Kidney epithelial cell (primary cell): ENCODE measurements around the gene CTNNA3. TPM values are rescaled to one million over a fixed set of nuclear protein-coding genes. Genes with fewer than 3 reads are reported as not detected.

ENCODE experiments used
- DNase-seq: peaks from one replicate; pipeline ENCODE4 v3.0.0-alpha.2; 2010; ENCODE audit warnings: low read depth
- H3K27me3 ChIP-seq: 2 replicates; pipeline ENCODE4 v1.6.0; 2011; ENCODE audit warnings: low read length; ENCODE audit not compliant: control insufficient read depth, insufficient read depth
- H3K36me3 ChIP-seq: 2 replicates; pipeline ENCODE4 v1.5.1; 2011; ENCODE audit warnings: low read length; ENCODE audit not compliant: control insufficient read depth, insufficient read depth
- H3K4me3 ChIP-seq: 2 replicates; pipeline ENCODE4 v1.5.1; 2011; ENCODE audit warnings: low read depth, mild to moderate bottlenecking, control low read depth, low read length
- total RNA-seq: library from RNA; depleted of rRNA; stranded (reverse); fragments of >200 nt; gene quantifications from 2 replicates; pipeline ENCODE4 v1.2.3, GENCODE V29; 2015
- TF ChIP-seq, protein P1 (sequence below): IDR thresholded peaks from 2 replicates; pipeline ENCODE4 v1.5.1; 2011; ENCODE audit warnings: mild to moderate bottlenecking, moderate library complexity, low read length, control low read depth, inconsistent platforms; ENCODE audit not compliant: insufficient read depth, poor library complexity, severe bottlenecking

The CTNNA3 gene
- total RNA-seq, 1 donor from 2014 or later, result 0.79 TPM

DNA sequence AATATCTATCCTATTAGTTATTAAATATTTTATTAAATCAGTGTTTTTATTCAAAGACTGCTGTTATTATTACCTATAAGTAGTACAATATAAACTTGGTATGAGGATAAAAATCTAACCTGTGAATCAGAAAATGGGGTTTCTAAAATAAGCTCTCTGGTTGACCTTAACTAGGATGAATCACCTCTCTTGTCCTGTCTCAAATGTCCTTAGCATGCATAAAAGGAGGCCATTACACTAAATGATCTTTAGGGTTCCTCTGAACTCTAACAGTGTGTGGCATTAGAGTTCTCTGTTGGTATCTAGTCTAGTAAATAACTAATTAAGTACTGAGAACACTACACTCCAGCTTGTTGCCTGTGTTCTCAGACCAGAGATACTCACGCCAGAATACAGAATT, 913.2 kb downstream of the CTNNA3 start:
- H3K4me3 ChIP-seq, result no peak overlapping the region
- TF ChIP-seq, protein P1, sequence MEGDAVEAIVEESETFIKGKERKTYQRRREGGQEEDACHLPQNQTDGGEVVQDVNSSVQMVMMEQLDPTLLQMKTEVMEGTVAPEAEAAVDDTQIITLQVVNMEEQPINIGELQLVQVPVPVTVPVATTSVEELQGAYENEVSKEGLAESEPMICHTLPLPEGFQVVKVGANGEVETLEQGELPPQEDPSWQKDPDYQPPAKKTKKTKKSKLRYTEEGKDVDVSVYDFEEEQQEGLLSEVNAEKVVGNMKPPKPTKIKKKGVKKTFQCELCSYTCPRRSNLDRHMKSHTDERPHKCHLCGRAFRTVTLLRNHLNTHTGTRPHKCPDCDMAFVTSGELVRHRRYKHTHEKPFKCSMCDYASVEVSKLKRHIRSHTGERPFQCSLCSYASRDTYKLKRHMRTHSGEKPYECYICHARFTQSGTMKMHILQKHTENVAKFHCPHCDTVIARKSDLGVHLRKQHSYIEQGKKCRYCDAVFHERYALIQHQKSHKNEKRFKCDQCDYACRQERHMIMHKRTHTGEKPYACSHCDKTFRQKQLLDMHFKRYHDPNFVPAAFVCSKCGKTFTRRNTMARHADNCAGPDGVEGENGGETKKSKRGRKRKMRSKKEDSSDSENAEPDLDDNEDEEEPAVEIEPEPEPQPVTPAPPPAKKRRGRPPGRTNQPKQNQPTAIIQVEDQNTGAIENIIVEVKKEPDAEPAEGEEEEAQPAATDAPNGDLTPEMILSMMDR, result no peak
- no peak for DNase-seq
- no peaks in the 10 kb centered on the region for H3K27me3 ChIP-seq
- no peaks in the 10 kb centered on the region for H3K36me3 ChIP-seq

DNA sequence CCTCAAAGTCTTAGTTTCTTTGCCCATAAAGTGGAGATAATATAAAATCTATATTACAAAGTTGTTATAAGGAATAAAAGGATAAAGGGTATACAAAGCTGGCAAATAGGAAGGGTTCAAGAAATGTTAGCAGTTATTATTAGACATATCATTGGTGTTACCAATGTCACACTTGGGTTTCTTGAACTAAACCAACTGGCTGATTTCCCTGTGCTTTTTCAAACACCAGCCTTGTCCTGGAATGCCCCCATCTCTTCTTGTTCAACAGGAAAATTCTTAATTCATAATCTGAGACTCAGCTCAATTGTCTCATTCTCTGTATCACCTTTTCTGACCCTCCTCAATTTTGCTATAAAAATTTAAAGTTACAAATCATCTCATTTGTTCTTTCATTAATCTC, 913.9 kb downstream of the CTNNA3 start:
- DNase-seq, result no peak
- H3K36me3 ChIP-seq, result no peaks in the 10 kb centered on the region
- H3K4me3 ChIP-seq, result no peak overlapping the region
- TF ChIP-seq, protein P1, result no peak
- no peaks in the 10 kb centered on the region for H3K27me3 ChIP-seq

DNA sequence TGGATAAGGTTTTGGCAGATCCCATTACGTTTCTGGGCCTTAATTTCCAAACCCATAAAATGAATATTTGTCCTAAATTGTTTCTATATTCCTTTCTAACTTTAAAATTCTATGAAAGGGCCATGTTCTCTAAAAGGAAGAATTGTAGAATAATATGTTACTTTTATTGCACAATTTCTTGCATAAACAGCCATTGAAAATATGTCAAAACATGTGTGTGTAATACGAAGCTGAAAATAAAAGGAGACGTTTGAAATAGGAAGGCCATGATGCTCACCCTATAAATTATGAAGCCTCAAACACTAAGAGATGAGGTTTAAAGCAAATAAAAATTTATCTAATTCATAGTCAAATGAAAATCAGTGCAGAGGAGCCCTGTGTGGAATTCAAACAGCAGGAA, 915.2 kb downstream of the CTNNA3 start:
- Histone ChIP-seq H3K36me3 (no peaks in the 10 kb centered on the region), H3K27me3 (no peaks in the 10 kb centered on the region), H3K4me3 (no peak overlapping the region)
- DNase-seq, result no peak
- TF ChIP-seq, protein P1, result no peak

DNA sequence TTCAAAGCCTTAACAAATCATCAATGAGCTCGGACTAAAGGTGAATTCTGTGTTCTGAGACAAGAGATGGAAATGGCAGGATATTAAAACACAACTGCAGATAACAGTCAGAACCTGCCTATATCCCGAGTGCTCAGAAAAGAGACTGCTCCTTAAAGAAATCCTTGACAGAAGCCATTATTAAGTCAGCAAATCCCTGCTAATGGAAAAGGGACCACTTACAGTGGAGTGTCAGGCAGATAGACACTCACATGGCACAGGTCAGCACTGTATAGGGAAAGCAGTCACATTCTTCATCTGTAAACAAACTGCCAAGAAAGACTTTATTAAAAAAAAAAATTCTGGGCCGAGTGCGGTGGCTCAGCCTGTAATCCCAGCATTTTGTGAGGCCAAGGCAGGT, 917.6 kb downstream of the CTNNA3 start:
- no peaks in the 10 kb centered on the region for H3K36me3 ChIP-seq
- H3K4me3 ChIP-seq, result no peak overlapping the region
- DNase-seq, result no peak
- no peaks in the 10 kb centered on the region for H3K27me3 ChIP-seq
- TF ChIP-seq, protein P1, result no peak

DNA sequence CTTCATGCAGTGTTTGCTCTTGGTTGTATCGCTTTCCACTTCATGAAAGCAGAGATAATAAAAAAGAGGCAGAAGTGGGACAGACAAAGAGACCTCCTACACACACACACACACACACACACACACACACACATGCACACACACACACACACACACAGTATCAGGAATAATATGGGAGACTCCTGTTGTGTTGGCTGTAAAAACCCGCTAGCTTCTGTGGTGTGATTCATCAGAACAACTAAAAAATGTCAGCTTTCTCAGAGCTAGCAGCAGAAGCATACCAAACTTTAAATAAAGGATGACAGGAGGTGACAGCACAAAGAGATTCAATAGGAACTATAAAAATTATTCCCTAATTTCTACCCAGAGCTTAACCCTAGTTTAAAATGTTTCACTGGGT, 918.3 kb downstream of the CTNNA3 start:
- Histone ChIP-seq H3K36me3 (no peaks in the 10 kb centered on the region), H3K4me3 (no peak overlapping the region), H3K27me3 (no peaks in the 10 kb centered on the region)
- TF ChIP-seq, protein P1, result no peak
- no peak for DNase-seq

DNA sequence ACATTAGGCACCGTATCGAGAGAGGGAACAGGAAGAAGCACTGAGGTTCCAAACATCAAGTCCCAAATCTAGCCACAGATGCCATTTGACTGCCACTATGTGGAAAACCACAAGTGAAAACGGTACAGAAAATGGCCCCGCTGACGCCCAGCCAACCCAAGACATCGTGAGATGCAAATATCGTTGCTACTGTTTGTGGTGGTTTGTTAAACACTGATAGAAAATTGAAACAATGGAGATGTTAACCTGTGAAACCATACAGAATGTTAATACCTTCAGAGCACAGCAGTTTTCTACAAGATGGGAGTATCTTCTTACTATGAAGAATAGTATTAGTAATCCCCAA, 922.5 kb downstream of the CTNNA3 start:
- DNase-seq, result no peak
- Histone ChIP-seq H3K27me3 (no peaks in the 10 kb centered on the region), H3K36me3 (no peaks in the 10 kb centered on the region), H3K4me3 (no peak overlapping the region)
- TF ChIP-seq, protein P1, result no peak
